OCI-LY3 (cell line): ENCODE results near the gene TCF3.
"Not testable (repeated sequence)": the region's sequence is repeated elsewhere in the genome, so short reads cannot be mapped to it uniquely, and the experiment has no call there.

Source experiments
- EZH2phosphoT487 ChIP-seq: fragments of 200-600 bp; shearing (Covaris generic); IDR thresholded peaks from 2 replicates; pipeline ENCODE4 v1.6.1; 2018; ENCODE audit warnings: antibody characterized with exemption, mixed run types, low read depth
- TF ChIP-seq, protein P1 (sequence below): fragments of 200-600, 300-600 bp; sonication (generic); IDR thresholded peaks from 2 replicates; pipeline ENCODE4 v1.5.1; 2014; ENCODE audit warnings: antibody characterized with exemption, low read length, low read depth

DNA sequence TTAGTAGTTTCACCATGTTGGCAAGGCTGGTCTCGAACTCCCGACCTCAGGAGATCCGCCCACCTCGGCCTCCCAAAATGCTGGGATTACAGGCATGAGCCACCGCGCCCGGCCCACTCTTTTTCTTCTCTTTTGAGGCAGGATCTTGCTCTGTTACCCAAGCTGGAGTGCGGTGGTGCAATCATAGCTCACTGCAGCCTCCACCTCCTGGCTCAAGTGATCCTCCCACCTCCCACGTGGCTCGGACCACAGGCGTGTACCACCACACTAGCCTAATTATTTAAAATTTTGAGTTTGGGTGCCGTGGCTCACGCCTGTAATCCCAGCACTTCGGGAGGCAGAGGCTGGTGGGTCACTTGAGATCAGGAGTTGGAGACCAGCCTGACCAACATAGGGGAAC is 18.3 kb upstream of the TCF3 start:
- TF ChIP-seq, protein P1, sequence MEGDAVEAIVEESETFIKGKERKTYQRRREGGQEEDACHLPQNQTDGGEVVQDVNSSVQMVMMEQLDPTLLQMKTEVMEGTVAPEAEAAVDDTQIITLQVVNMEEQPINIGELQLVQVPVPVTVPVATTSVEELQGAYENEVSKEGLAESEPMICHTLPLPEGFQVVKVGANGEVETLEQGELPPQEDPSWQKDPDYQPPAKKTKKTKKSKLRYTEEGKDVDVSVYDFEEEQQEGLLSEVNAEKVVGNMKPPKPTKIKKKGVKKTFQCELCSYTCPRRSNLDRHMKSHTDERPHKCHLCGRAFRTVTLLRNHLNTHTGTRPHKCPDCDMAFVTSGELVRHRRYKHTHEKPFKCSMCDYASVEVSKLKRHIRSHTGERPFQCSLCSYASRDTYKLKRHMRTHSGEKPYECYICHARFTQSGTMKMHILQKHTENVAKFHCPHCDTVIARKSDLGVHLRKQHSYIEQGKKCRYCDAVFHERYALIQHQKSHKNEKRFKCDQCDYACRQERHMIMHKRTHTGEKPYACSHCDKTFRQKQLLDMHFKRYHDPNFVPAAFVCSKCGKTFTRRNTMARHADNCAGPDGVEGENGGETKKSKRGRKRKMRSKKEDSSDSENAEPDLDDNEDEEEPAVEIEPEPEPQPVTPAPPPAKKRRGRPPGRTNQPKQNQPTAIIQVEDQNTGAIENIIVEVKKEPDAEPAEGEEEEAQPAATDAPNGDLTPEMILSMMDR, result not testable (repeated sequence)
- TF ChIP-seq EZH2phosphoT487, result not testable (repeated sequence)
